WTC11 (cell line): Measurements from ENCODE around the gene GPR75. TPM values are rescaled to one million over a fixed set of nuclear protein-coding genes. Genes with fewer than 3 reads are reported as not detected.

ENCODE experiments used
- ATAC-seq: fragments of 200-7000 bp; cut with Tn5 transposase; 2 replicates; pipeline ENCODE4 v1.10.0; 2021; ENCODE audit warnings: mild to moderate bottlenecking, moderate library complexity
- CTCF ChIA-PET: fragments of 300-600 bp; sonication (Branson Sonifier 250); formaldehyde crosslinking; loops from one replicate; lab custom pipeline; 2021; ENCODE audit warnings: antibody characterized with exemption; lab: Charles Lee
- POLR2A ChIA-PET: fragments of 350-600 bp; sonication (Branson Sonifier 250); formaldehyde crosslinking; loops from one replicate; lab custom pipeline; 2021; ENCODE audit warnings: antibody characterized with exemption; lab: Charles Lee
- DNase-seq: peaks from one replicate; pipeline ENCODE4 v3.0.0; 2021; ENCODE audit warnings: low spot score
- H3K27ac Mint-ChIP-seq: 2 replicates; pipeline ENCODE4 v1.8.0; 2021; ENCODE audit warnings: mixed read lengths
- H3K27me3 Mint-ChIP-seq: 2 replicates; pipeline ENCODE4 v1.8.0; 2021; ENCODE audit warnings: low read depth, mild to moderate bottlenecking, moderate library complexity, mixed read lengths
- H3K36me3 Mint-ChIP-seq: 2 replicates; pipeline ENCODE4 v1.8.0; 2021; ENCODE audit warnings: mixed read lengths
- H3K4me1 Mint-ChIP-seq: 2 replicates; pipeline ENCODE4 v1.8.0; 2022; ENCODE audit warnings: mixed read lengths
- H3K4me3 Mint-ChIP-seq: 2 replicates; pipeline ENCODE4 v1.8.0; 2021; ENCODE audit warnings: mild to moderate bottlenecking, moderate library complexity, mixed read lengths
- H3K9me3 Mint-ChIP-seq: 2 replicates; pipeline ENCODE4 v1.8.0; 2021; ENCODE audit warnings: mixed read lengths
- CDX4 ChIP-seq: fragments of 250-450 bp; sonication (Bioruptor Pico); IDR thresholded peaks from 2 replicates; pipeline ENCODE4 v1.9.0; 2021; ENCODE audit warnings: moderate library complexity, mild to moderate bottlenecking, inconsistent platforms, borderline replicate concordance
- CREM ChIP-seq: sonication (generic); formaldehyde crosslinking; IDR thresholded peaks from 2 replicates; pipeline ENCODE4 v1.8.1; 2022; ENCODE audit warnings: mild to moderate bottlenecking, missing genetic modification reagents, moderate library complexity
- E2F1 ChIP-seq: sonication (generic); formaldehyde crosslinking; IDR thresholded peaks from 2 replicates; pipeline ENCODE4 v1.8.0; 2022; ENCODE audit warnings: mild to moderate bottlenecking, missing genetic modification reagents
- GTF2I ChIP-seq: fragments of 250-450 bp; sonication (Bioruptor Pico); conservative IDR thresholded peaks from 2 replicates; pipeline ENCODE4 v1.4.0; 2021; ENCODE audit warnings: mild to moderate bottlenecking
- HMGA2 ChIP-seq: fragments of 250-450 bp; sonication (Bioruptor Pico); IDR thresholded peaks from 2 replicates; pipeline ENCODE4 v1.4.0; 2021; ENCODE audit warnings: mild to moderate bottlenecking, moderate library complexity
- KAT7 ChIP-seq: sonication (generic); formaldehyde crosslinking; IDR thresholded peaks from 2 replicates; pipeline ENCODE4 v1.8.1; 2023; ENCODE audit warnings: missing genetic modification reagents, mild to moderate bottlenecking, borderline replicate concordance
- MAX ChIP-seq: sonication (generic); formaldehyde crosslinking; IDR thresholded peaks from 2 replicates; pipeline ENCODE4 v1.8.0; 2022; ENCODE audit warnings: mild to moderate bottlenecking, missing genetic modification reagents
- NFYB ChIP-seq: sonication (generic); formaldehyde crosslinking; conservative IDR thresholded peaks from 2 replicates; pipeline ENCODE4 v1.8.0; 2022; ENCODE audit warnings: low read depth, missing genetic modification reagents
- NR3C1 ChIP-seq: sonication (generic); formaldehyde crosslinking; conservative IDR thresholded peaks from 2 replicates; pipeline ENCODE4 v1.8.1; 2023; ENCODE audit warnings: low read depth, mild to moderate bottlenecking, missing genetic modification reagents
- OVOL2 ChIP-seq: fragments of 250-450 bp; sonication (Bioruptor Pico); IDR thresholded peaks from 2 replicates; pipeline ENCODE4 v1.9.0; 2021; ENCODE audit warnings: mild to moderate bottlenecking, borderline replicate concordance
- PRDM15 ChIP-seq: sonication (generic); formaldehyde crosslinking; IDR thresholded peaks from 2 replicates; pipeline ENCODE4 v1.8.0; 2022; ENCODE audit warnings: missing genetic modification reagents
- ZBTB21 ChIP-seq: sonication (generic); formaldehyde crosslinking; IDR thresholded peaks from 2 replicates; pipeline ENCODE4 v1.8.1; 2023; ENCODE audit warnings: mild to moderate bottlenecking, missing genetic modification reagents, borderline replicate concordance
- ZBTB43 ChIP-seq: sonication (generic); formaldehyde crosslinking; IDR thresholded peaks from 2 replicates; pipeline ENCODE4 v1.8.1; 2023; ENCODE audit warnings: mild to moderate bottlenecking, missing genetic modification reagents
- ZNF232 ChIP-seq: sonication (generic); formaldehyde crosslinking; IDR thresholded peaks from 2 replicates; pipeline ENCODE4 v1.8.0; 2022; ENCODE audit warnings: mild to moderate bottlenecking, missing genetic modification reagents
- ZNF396 ChIP-seq: fragments of 250-450 bp; sonication (Bioruptor Pico); IDR thresholded peaks from 2 replicates; pipeline ENCODE4 v1.8.0; 2021; ENCODE audit warnings: mild to moderate bottlenecking, moderate library complexity, borderline replicate concordance
- ZNF512 ChIP-seq: sonication (generic); formaldehyde crosslinking; IDR thresholded peaks from 2 replicates; pipeline ENCODE4 v1.8.1; 2022; ENCODE audit warnings: missing genetic modification reagents, borderline replicate concordance
- total RNA-seq: library from RNA; stranded (reverse); gene quantifications from 3 replicates; pipeline ENCODE4 v1.2.3, GENCODE V29; 2021

Gene GPR75
- total RNA-seq, 1 experiment from 2014 or later = 2.2 TPM

GRCh38 chr2:53884883-53885282 lies 25.1 kb upstream of the GPR75 start:
- CTCF ChIA-PET = no interaction called here
- no peak overlapping the region for H3K4me3 Mint-ChIP-seq

GRCh38 chr2:53881986-53882385 lies 22.2 kb upstream of the GPR75 start:
- H3K36me3 Mint-ChIP-seq = peaks cover 87% of the 10 kb centered on the region
- CTCF ChIA-PET = no interaction called here

More at GRCh38 chr2:53884883-53885282, 25.1 kb upstream of the GPR75 start:
- Mint-ChIP-seq H3K4me1 (no peaks in the 10 kb centered on the region), H3K27me3 (no peaks in the 10 kb centered on the region), H3K9me3 (peaks cover 8% of the 10 kb centered on the region; the same call in 1 of the 2 replicates), H3K27ac (no peak overlapping the region), H3K36me3 (peaks cover 85% of the 10 kb centered on the region)
- no peak for DNase-seq
- ATAC-seq = no peak
- POLR2A ChIA-PET = no interaction called here
- TF ChIP-seq NFYB (no peak), OVOL2 (CRISPR knock-in tag) (no peak)

More at GRCh38 chr2:53881986-53882385, 22.2 kb upstream of the GPR75 start:
- ATAC-seq (no peak), DNase-seq (no peak)
- H3K27me3 Mint-ChIP-seq = no peaks in the 10 kb centered on the region
- H3K27ac Mint-ChIP-seq = no peak overlapping the region
- peaks cover 26% of the 10 kb centered on the region for H3K9me3 Mint-ChIP-seq
- POLR2A ChIA-PET = no interaction called here
- TF ChIP-seq MAX (no peak), ZNF396 (CRISPR knock-in tag) (no peak), PRDM15 (CRISPR knock-in tag) (no peak), E2F1 (CRISPR knock-in tag) (no peak), HMGA2 (CRISPR knock-in tag) (no peak), CDX4 (CRISPR knock-in tag) (no peak), KAT7 (CRISPR knock-in tag) (no peak), ZNF512 (no peak), NR3C1 (CRISPR knock-in tag) (no peak), ZBTB43 (CRISPR knock-in tag) (no peak), GTF2I (CRISPR knock-in tag) (no peak), CREM (no peak), ZBTB21 (CRISPR knock-in tag) (no peak), ZNF232 (CRISPR knock-in tag) (no peak)
- no peak overlapping the region for H3K4me3 Mint-ChIP-seq
- H3K4me1 Mint-ChIP-seq = 0 out of 2 replicates have a peak, but pooled peaks cover 3% of the 10 kb centered on the region
